ENCODE data around the gene CELSR1. TPM values are rescaled to one million over a fixed set of nuclear protein-coding genes. Genes with fewer than 3 reads are reported as not detected.

CELSR1 gene
- total and polyA plus RNA-seq, 2 of the 13 experiments (the other 11 are each of a cell fraction or from before 2014, with no cell fraction given) = 0.78 to 1.8 TPM

DNA sequence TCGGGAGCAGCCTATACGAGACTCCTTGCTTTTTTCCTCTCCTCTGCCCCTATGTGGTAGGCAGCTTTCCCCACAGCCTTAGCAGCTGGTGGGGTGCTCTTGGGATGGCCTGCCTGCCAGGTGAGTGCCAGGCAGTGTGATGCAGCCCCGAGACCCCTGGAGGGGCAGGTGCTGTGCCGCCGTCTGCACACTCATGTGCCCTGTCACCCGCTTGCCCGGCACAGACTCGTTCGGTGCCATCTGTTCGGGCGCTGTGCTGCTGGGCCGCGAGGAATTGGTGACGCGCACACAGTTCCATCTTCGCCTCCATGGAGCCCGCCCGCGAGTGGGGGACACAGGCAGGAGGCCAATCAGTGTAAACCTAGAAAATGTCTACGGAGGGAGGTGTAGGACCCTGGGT lies 186.8 kb downstream of the CELSR1 start:
- no peak for FAIRE-seq
- in situ Hi-C loops (cut with HindIII; ENCODE audit: extremely low pct_ligation_motif_present, low pct_unique_long_range_greater_than_20kb) (no loop called here), intact Hi-C loops (cut with micrococcal nuclease; ENCODE audit: unreplicated experiment) (no loop called here)
- no peaks in the 10 kb centered on the region for H3K79me2 ChIP-seq (ENCODE audit: insufficient read depth, low read length)
- no peaks in the 10 kb centered on the region for H3K27me3 ChIP-seq (ENCODE audit: control insufficient read depth in 1 of 2, insufficient read depth in 2 of 2, low read length in 2 of 2)
- H3K9ac ChIP-seq (ENCODE audit: insufficient read depth, low read depth, low read length) = no peak overlapping the region
- no peak overlapping the region for H2AFZ ChIP-seq (ENCODE audit: low read length)
- H3K4me1 ChIP-seq (ENCODE audit: insufficient read depth, low read length) = no peaks in the 10 kb centered on the region
- H3K27ac ChIP-seq (ENCODE audit: extremely low read length, insufficient read depth, low read length) = no peak overlapping the region
- H3K4me3 ChIP-seq (replicated peaks in 1 of 3; ENCODE audit: insufficient read depth in 1 of 3, low read depth in 2 of 3, low read length in 3 of 3) = no peak overlapping the region
- POLR2A ChIA-PET = no interaction called here
- H3K9me3 ChIP-seq (ENCODE audit: low read length) = no peaks in the 10 kb centered on the region
- no TSS peak for BruUV-seq (replicated peaks)
- peaks cover 58 to 94% of the 10 kb centered on the region in 2 experiments for H3K36me3 ChIP-seq (replicated peaks in 1 of 2; ENCODE audit: control insufficient read depth in 1 of 2, insufficient read depth in 2 of 2, low read length in 2 of 2)
- CTCF ChIA-PET (ENCODE audit: low intra/inter-chr PET ratio, low total read pairs) = no interaction called here
- ATAC-seq = no peak
- H3K4me2 ChIP-seq (ENCODE audit: low read depth, low read length) = no peak overlapping the region
- no peaks in the 10 kb centered on the region for H4K20me1 ChIP-seq (ENCODE audit: insufficient read depth, low read length)
- DNase-seq (ENCODE audit: low spot score) = no peak
- WGBS (ENCODE audit: low lambda C conversion rate) = 96% methylated on average over 18 of the region's 20 CpGs
- TF ChIP-seq, protein P1, sequence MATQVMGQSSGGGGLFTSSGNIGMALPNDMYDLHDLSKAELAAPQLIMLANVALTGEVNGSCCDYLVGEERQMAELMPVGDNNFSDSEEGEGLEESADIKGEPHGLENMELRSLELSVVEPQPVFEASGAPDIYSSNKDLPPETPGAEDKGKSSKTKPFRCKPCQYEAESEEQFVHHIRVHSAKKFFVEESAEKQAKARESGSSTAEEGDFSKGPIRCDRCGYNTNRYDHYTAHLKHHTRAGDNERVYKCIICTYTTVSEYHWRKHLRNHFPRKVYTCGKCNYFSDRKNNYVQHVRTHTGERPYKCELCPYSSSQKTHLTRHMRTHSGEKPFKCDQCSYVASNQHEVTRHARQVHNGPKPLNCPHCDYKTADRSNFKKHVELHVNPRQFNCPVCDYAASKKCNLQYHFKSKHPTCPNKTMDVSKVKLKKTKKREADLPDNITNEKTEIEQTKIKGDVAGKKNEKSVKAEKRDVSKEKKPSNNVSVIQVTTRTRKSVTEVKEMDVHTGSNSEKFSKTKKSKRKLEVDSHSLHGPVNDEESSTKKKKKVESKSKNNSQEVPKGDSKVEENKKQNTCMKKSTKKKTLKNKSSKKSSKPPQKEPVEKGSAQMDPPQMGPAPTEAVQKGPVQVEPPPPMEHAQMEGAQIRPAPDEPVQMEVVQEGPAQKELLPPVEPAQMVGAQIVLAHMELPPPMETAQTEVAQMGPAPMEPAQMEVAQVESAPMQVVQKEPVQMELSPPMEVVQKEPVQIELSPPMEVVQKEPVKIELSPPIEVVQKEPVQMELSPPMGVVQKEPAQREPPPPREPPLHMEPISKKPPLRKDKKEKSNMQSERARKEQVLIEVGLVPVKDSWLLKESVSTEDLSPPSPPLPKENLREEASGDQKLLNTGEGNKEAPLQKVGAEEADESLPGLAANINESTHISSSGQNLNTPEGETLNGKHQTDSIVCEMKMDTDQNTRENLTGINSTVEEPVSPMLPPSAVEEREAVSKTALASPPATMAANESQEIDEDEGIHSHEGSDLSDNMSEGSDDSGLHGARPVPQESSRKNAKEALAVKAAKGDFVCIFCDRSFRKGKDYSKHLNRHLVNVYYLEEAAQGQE (IDR thresholded peaks at IDR 0.05; ENCODE audit: borderline replicate concordance in 1 of 2, low read depth in 1 of 2, low read length in 2 of 2) = no peak
- TF ChIP-seq, protein P2, sequence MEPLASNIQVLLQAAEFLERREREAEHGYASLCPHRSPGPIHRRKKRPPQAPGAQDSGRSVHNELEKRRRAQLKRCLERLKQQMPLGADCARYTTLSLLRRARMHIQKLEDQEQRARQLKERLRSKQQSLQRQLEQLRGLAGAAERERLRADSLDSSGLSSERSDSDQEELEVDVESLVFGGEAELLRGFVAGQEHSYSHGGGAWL (CRISPR knock-in tag; IDR thresholded peaks at IDR 0.05) = no peak
- TF ChIP-seq ZIK1 (CRISPR knock-in tag; IDR thresholded peaks at IDR 0.05; ENCODE audit: borderline replicate concordance, low read depth) (no peak), ZNF749 (CRISPR knock-in tag; IDR thresholded peaks at IDR 0.05; ENCODE audit: borderline replicate concordance) (no peak), NR2F1 (CRISPR knock-in tag; IDR thresholded peaks at IDR 0.05) (no peak), RBAK (CRISPR knock-in tag; IDR thresholded peaks at IDR 0.05) (no peak), GABPB1 (CRISPR knock-in tag; IDR thresholded peaks at IDR 0.05) (no peak), LCORL (IDR thresholded peaks at IDR 0.05) (no peak), LCORL (CRISPR knock-in tag; IDR thresholded peaks at IDR 0.05) (no peak), ZNF251 (CRISPR knock-in tag; IDR thresholded peaks at IDR 0.05) (no peak), ZNF101 (CRISPR knock-in tag; IDR thresholded peaks at IDR 0.05; ENCODE audit: borderline replicate concordance, low read depth) (no peak), ZNF256 (CRISPR knock-in tag; conservative IDR thresholded peaks at IDR 0.05) (no peak), BHLHE40 (IDR thresholded peaks at IDR 0.05; ENCODE audit: low read length) (no peak), ZNF563 (CRISPR knock-in tag; IDR thresholded peaks at IDR 0.05) (no peak)
- TF ChIP-seq, protein P3, sequence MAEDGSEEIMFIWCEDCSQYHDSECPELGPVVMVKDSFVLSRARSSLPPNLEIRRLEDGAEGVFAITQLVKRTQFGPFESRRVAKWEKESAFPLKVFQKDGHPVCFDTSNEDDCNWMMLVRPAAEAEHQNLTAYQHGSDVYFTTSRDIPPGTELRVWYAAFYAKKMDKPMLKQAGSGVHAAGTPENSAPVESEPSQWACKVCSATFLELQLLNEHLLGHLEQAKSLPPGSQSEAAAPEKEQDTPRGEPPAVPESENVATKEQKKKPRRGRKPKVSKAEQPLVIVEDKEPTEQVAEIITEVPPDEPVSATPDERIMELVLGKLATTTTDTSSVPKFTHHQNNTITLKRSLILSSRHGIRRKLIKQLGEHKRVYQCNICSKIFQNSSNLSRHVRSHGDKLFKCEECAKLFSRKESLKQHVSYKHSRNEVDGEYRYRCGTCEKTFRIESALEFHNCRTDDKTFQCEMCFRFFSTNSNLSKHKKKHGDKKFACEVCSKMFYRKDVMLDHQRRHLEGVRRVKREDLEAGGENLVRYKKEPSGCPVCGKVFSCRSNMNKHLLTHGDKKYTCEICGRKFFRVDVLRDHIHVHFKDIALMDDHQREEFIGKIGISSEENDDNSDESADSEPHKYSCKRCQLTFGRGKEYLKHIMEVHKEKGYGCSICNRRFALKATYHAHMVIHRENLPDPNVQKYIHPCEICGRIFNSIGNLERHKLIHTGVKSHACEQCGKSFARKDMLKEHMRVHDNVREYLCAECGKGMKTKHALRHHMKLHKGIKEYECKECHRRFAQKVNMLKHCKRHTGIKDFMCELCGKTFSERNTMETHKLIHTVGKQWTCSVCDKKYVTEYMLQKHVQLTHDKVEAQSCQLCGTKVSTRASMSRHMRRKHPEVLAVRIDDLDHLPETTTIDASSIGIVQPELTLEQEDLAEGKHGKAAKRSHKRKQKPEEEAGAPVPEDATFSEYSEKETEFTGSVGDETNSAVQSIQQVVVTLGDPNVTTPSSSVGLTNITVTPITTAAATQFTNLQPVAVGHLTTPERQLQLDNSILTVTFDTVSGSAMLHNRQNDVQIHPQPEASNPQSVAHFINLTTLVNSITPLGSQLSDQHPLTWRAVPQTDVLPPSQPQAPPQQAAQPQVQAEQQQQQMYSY (CRISPR knock-in tag; IDR thresholded peaks at IDR 0.05) = no peak
